Measurements from ENCODE around the gene GREM2.

The GREM2 gene

DNA sequence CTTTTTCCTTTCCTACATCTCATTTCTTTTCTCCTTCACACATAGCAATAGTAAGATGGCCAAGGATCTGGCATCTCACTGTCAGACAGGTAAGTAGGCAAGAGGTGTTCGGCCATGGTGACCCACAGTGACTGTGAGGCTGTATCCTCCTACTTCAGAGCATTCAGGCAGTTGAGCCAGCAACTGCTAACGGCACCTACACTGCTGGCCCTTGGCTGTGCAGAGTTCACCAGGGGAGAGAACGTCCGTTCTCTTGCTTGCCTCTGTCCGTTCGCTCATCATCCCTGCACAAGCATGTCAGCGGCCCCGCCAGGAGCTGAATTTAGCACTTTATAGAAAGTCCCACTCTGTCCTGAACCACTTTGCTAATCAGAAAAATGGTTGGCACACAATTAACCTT, 113.6 kb downstream of the GREM2 start:
- Histone ChIP-seq H3K9me3 (ENCODE audit: low read depth, low read length) (no peaks in the 10 kb centered on the region), H3K9ac (ENCODE audit: insufficient read length) (no peak overlapping the region), H3K36me3 (ENCODE audit: insufficient read depth, low read length) (no peaks in the 10 kb centered on the region), H3K4me3 (no peak overlapping the region), H3K27ac (no peak overlapping the region)
- no peak for DNase-seq (ENCODE audit: low read depth, low spot score)
- TF ChIP-seq FOXP2 (optimal IDR thresholded peaks at IDR 0.05; ENCODE audit: control extremely low read depth, extremely low read length, insufficient read depth) = no peak
- no peak for TF ChIP-seq POLR2AphosphoS5 (IDR thresholded peaks at IDR 0.05; ENCODE audit: borderline replicate concordance, low read depth, low read length)
- no peak for TF ChIP-seq EZH2 (IDR thresholded peaks at IDR 0.05)

GRCh38 chr1:240497908-240498307, 114.0 kb downstream of the GREM2 start:
- H3K27ac ChIP-seq = no peak overlapping the region
- TF ChIP-seq EZH2 (IDR thresholded peaks at IDR 0.05) = no peak
- no peak for TF ChIP-seq POLR2AphosphoS5 (IDR thresholded peaks at IDR 0.05; ENCODE audit: borderline replicate concordance, low read depth, low read length)
- TF ChIP-seq FOXP2 (optimal IDR thresholded peaks at IDR 0.05; ENCODE audit: control extremely low read depth, extremely low read length, insufficient read depth) = no peak

DNA sequence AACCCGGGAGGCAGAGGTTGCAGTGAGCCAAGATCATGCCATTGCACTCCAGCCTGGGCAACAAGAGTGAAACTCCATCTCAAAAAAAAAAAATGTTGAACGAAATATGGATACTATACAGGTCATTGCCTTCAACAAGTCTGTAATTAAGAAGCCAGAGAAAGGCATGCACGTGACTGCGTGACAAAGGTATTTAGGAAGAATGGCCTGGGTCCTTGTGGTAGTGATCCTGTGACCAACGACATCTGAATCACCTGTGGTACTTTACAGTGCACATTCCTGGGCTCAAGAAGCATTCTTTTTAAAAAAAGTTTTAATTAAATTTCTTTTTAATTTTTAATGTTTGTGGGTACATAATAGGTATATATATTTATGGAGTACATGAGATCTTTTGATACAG, 115.0 kb downstream of the GREM2 start:
- no peak overlapping the region for H3K9ac ChIP-seq (ENCODE audit: insufficient read length)
- H3K27ac ChIP-seq = no peak overlapping the region
- TF ChIP-seq POLR2AphosphoS5 (IDR thresholded peaks at IDR 0.05; ENCODE audit: borderline replicate concordance, low read depth, low read length) = no peak
- no peak for TF ChIP-seq EZH2 (IDR thresholded peaks at IDR 0.05)
- no peak for TF ChIP-seq FOXP2 (optimal IDR thresholded peaks at IDR 0.05; ENCODE audit: control extremely low read depth, extremely low read length, insufficient read depth)
- DNase-seq (ENCODE audit: low read depth, low spot score) = no peak
- H3K9me3 ChIP-seq (ENCODE audit: low read depth, low read length) = no peaks in the 10 kb centered on the region
- no peaks in the 10 kb centered on the region for H3K36me3 ChIP-seq (ENCODE audit: insufficient read depth, low read length)
- no peak overlapping the region for H3K4me3 ChIP-seq

More at GRCh38 chr1:240497908-240498307, 114.0 kb downstream of the GREM2 start:
- DNase-seq (ENCODE audit: low read depth, low spot score) = no peak
- Histone ChIP-seq H3K9ac (ENCODE audit: insufficient read length) (no peak overlapping the region), H3K36me3 (ENCODE audit: insufficient read depth, low read length) (no peaks in the 10 kb centered on the region), H3K4me3 (no peak overlapping the region), H3K9me3 (ENCODE audit: low read depth, low read length) (no peaks in the 10 kb centered on the region)

- no peak overlapping the region for H3K4me3 ChIP-seq
- TF ChIP-seq EZH2 (IDR thresholded peaks at IDR 0.05) = no peak
- TF ChIP-seq POLR2AphosphoS5 (IDR thresholded peaks at IDR 0.05; ENCODE audit: borderline replicate concordance, low read depth, low read length) = no peak
- TF ChIP-seq FOXP2 (optimal IDR thresholded peaks at IDR 0.05; ENCODE audit: control extremely low read depth, extremely low read length, insufficient read depth) = no peak
- no peak overlapping the region for H3K9ac ChIP-seq (ENCODE audit: insufficient read length)
- DNase-seq (ENCODE audit: low read depth, low spot score) = no peak
- H3K9me3 ChIP-seq (ENCODE audit: low read depth, low read length) = no peaks in the 10 kb centered on the region
- no peaks in the 10 kb centered on the region for H3K36me3 ChIP-seq (ENCODE audit: insufficient read depth, low read length)
- no peak overlapping the region for H3K27ac ChIP-seq
Measured at GRCh38 chr1:240496356-240496755, 115.6 kb downstream of the GREM2 start.

GRCh38 chr1:240495601-240496000, 116.4 kb downstream of the GREM2 start:
- Histone ChIP-seq H3K4me3 (no peak overlapping the region), H3K9ac (ENCODE audit: insufficient read length) (no peak overlapping the region), H3K27ac (no peak overlapping the region), H3K36me3 (ENCODE audit: insufficient read depth, low read length) (no peaks in the 10 kb centered on the region), H3K9me3 (ENCODE audit: low read depth, low read length) (no peaks in the 10 kb centered on the region)
- TF ChIP-seq FOXP2 (optimal IDR thresholded peaks at IDR 0.05; ENCODE audit: control extremely low read depth, extremely low read length, insufficient read depth) (no peak), POLR2AphosphoS5 (IDR thresholded peaks at IDR 0.05; ENCODE audit: borderline replicate concordance, low read depth, low read length) (no peak), EZH2 (IDR thresholded peaks at IDR 0.05) (no peak)
- no peak for DNase-seq (ENCODE audit: low read depth, low spot score)

DNA sequence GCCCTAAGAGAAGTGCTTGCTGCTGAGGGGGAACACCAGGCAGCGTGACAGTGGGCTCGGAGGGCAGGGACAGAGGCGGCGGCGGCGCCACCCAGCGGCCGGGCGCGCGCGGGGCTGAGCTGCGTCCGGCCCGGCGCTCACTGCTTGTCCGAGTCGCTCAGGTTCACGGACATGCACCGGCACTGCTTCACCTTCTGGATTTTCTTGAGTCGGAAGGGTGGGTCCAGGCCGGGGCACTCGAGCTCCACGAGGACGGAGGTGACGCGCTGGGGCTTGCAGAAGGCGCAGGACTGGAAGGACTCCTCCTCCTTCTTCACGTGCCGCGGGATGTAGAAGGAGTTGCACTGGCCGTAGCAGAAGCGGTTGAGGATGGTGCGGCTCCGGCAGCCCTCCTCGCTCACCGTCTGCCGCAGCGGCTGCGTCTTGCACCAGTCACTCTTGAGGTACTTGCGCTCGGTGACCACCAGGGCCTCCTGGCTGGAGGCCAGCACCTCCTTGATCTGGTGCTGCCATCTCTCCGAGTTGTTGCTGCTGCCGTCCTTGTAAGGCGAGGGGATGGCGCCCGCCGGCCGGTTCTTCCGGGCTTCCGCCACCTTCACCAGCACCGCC, 119.0 kb downstream of the GREM2 start:
- DNase-seq (ENCODE audit: low read depth, low spot score) = no peak
- no peak overlapping the region for H3K4me3 ChIP-seq
- H3K9ac ChIP-seq (ENCODE audit: insufficient read length) = no peak overlapping the region
- H3K27ac ChIP-seq = no peak overlapping the region
- TF ChIP-seq FOXP2 (optimal IDR thresholded peaks at IDR 0.05; ENCODE audit: control extremely low read depth, extremely low read length, insufficient read depth) (no peak), EZH2 (IDR thresholded peaks at IDR 0.05) (no peak), POLR2AphosphoS5 (IDR thresholded peaks at IDR 0.05; ENCODE audit: borderline replicate concordance, low read depth, low read length) (no peak)
- H3K9me3 ChIP-seq (ENCODE audit: low read depth, low read length) = no peaks in the 10 kb centered on the region
- no peaks in the 10 kb centered on the region for H3K36me3 ChIP-seq (ENCODE audit: insufficient read depth, low read length)

GRCh38 chr1:240491796-240492195, 120.2 kb downstream of the GREM2 start:
- Histone ChIP-seq H3K9ac (ENCODE audit: insufficient read length) (no peak overlapping the region), H3K36me3 (ENCODE audit: insufficient read depth, low read length) (no peaks in the 10 kb centered on the region), H3K9me3 (ENCODE audit: low read depth, low read length) (no peaks in the 10 kb centered on the region), H3K27ac (no peak overlapping the region), H3K4me3 (no peak overlapping the region)
- TF ChIP-seq EZH2 (IDR thresholded peaks at IDR 0.05) (no peak), FOXP2 (optimal IDR thresholded peaks at IDR 0.05; ENCODE audit: control extremely low read depth, extremely low read length, insufficient read depth) (no peak), POLR2AphosphoS5 (IDR thresholded peaks at IDR 0.05; ENCODE audit: borderline replicate concordance, low read depth, low read length) (no peak)
- no peak for DNase-seq (ENCODE audit: low read depth, low spot score)

GRCh38 chr1:240491156-240491555, 120.8 kb downstream of the GREM2 start:
- TF ChIP-seq POLR2AphosphoS5 (IDR thresholded peaks at IDR 0.05; ENCODE audit: borderline replicate concordance, low read depth, low read length) = no peak
- no peak for TF ChIP-seq FOXP2 (optimal IDR thresholded peaks at IDR 0.05; ENCODE audit: control extremely low read depth, extremely low read length, insufficient read depth)
- no peak for TF ChIP-seq EZH2 (IDR thresholded peaks at IDR 0.05)
- no peak for DNase-seq (ENCODE audit: low read depth, low spot score)
- H3K9me3 ChIP-seq (ENCODE audit: low read depth, low read length) = no peaks in the 10 kb centered on the region
- H3K27ac ChIP-seq = no peak overlapping the region
- H3K9ac ChIP-seq (ENCODE audit: insufficient read length) = no peak overlapping the region
- H3K4me3 ChIP-seq = no peak overlapping the region
- H3K36me3 ChIP-seq (ENCODE audit: insufficient read depth, low read length) = no peaks in the 10 kb centered on the region

GRCh38 chr1:240487493-240487892, 124.5 kb downstream of the GREM2 start:
- Histone ChIP-seq H3K27ac (no peak overlapping the region), H3K36me3 (ENCODE audit: insufficient read depth, low read length) (no peaks in the 10 kb centered on the region), H3K9me3 (ENCODE audit: low read depth, low read length) (no peaks in the 10 kb centered on the region), H3K9ac (ENCODE audit: insufficient read length) (no peak overlapping the region), H3K4me3 (no peak overlapping the region)
- no peak for TF ChIP-seq POLR2AphosphoS5 (IDR thresholded peaks at IDR 0.05; ENCODE audit: borderline replicate concordance, low read depth, low read length)
- TF ChIP-seq EZH2 (IDR thresholded peaks at IDR 0.05) = no peak
- no peak for TF ChIP-seq FOXP2 (optimal IDR thresholded peaks at IDR 0.05; ENCODE audit: control extremely low read depth, extremely low read length, insufficient read depth)
- no peak for DNase-seq (ENCODE audit: low read depth, low spot score)

Measured in SK-N-MC (cell line).